ENCODE results near the gene FCER2. TPM values are rescaled to one million over a fixed set of nuclear protein-coding genes. Genes with fewer than 3 reads are reported as not detected.

Gene FCER2
- total and polyA plus RNA-seq, 10 donors, result 26.4 to 121 (median 47.9) TPM

GRCh38 chr19:7661744-7662538, 40.0 kb downstream of the FCER2 start:
- Histone ChIP-seq H3K27ac (no peak overlapping the region), H3K4me1 (peaks cover 0 to 23% (median 15%) of the 10 kb centered on the region in 6 donors), H3K27me3 (replicated peaks in 1 of 7) (peaks cover 0 to 14% (median 0%) of the 10 kb centered on the region in 7 donors), H3K36me3 (no peaks in the 10 kb centered on the region), H3K9me3 (no peaks in the 10 kb centered on the region), H3K4me3 (no peak overlapping the region)
- WGBS, 5 donors, result 78 to 82% (median 78%) methylated on average over 8 of the region's 8 CpGs
- intact Hi-C loops (cut with DNase I; ENCODE audit: low total_unique reads), result no loop called here
- no peak for TF ChIP-seq POLR2AphosphoS5 (IDR thresholded peaks at IDR 0.05)
- no peak for TF ChIP-seq CTCF (IDR thresholded peaks at IDR 0.05 in 8 of 11, conservative IDR thresholded peaks at IDR 0.05 in 3 of 11)
- no peak for DNase-seq

GRCh38 chr19:7658219-7658686, 43.7 kb downstream of the FCER2 start:
- no peak for TF ChIP-seq CTCF (IDR thresholded peaks at IDR 0.05 in 8 of 11, conservative IDR thresholded peaks at IDR 0.05 in 3 of 11)
- no peak for TF ChIP-seq POLR2A (IDR thresholded peaks at IDR 0.05)
- TF ChIP-seq POLR2AphosphoS5 (IDR thresholded peaks at IDR 0.05), result peak in 1 of 3 donors; percentile 18
- Histone ChIP-seq H3K9me3 (no peaks in the 10 kb centered on the region), H3K4me1 (peaks cover 0 to 56% (median 15%) of the 10 kb centered on the region in 6 donors), H3K27ac (peak overlapping the region; percentile 67 to 93 (median 86)), H3K36me3 (no peaks in the 10 kb centered on the region), H3K4me3 (peak overlapping the region in 4 of 8 donors; percentile 15 to 61 (median 22)), H3K27me3 (replicated peaks in 1 of 7) (peaks cover 0 to 1% (median 0%) of the 10 kb centered on the region in 7 donors)
- no peak for DNase-seq
- WGBS, 5 donors, result 26 to 37% (median 31%) methylated on average over 9 of the region's 9 CpGs
- intact Hi-C loops (cut with DNase I; ENCODE audit: low total_unique reads), result no loop called here

- 24 to 53% (median 32%) methylated on average over 13 to 14 of the region's 14 CpGs for WGBS, 5 donors
- H3K4me1 ChIP-seq, result peaks cover 1 to 66% (median 21%) of the 10 kb centered on the region in 6 donors
- no peak for DNase-seq
- H3K4me3 ChIP-seq, result peak overlapping the region in 1 of 8 donors; percentile 61
- no peaks in the 10 kb centered on the region for H3K36me3 ChIP-seq
- peak overlapping the region in 7 of 8 donors; percentile 72 to 93 (median 88) for H3K27ac ChIP-seq
- no peaks in the 10 kb centered on the region for H3K27me3 ChIP-seq (replicated peaks in 1 of 7)
- intact Hi-C loops (cut with DNase I; ENCODE audit: low total_unique reads), result no loop called here
- TF ChIP-seq POLR2A (IDR thresholded peaks at IDR 0.05) (no peak), CTCF (IDR thresholded peaks at IDR 0.05 in 8 of 11, conservative IDR thresholded peaks at IDR 0.05 in 3 of 11) (no peak), POLR2AphosphoS5 (IDR thresholded peaks at IDR 0.05) (no peak)
- H3K9me3 ChIP-seq, result no peaks in the 10 kb centered on the region
These were observed 44.7 kb downstream of the FCER2 start for GRCh38 chr19:7657131-7657751.

GRCh38 chr19:7655581-7655980, 46.4 kb downstream of the FCER2 start:
- Histone ChIP-seq H3K4me3 (peak overlapping the region in 1 of 8 donors; percentile 4), H3K9me3 (no peaks in the 10 kb centered on the region), H3K27me3 (replicated peaks in 1 of 7) (peaks cover 0 to 10% (median 0%) of the 10 kb centered on the region in 7 donors), H3K27ac (peak overlapping the region in 7 of 8 donors; percentile 72 to 93 (median 88)), H3K36me3 (no peaks in the 10 kb centered on the region), H3K4me1 (peaks cover 3 to 78% (median 29%) of the 10 kb centered on the region in 6 donors)
- TF ChIP-seq CTCF (IDR thresholded peaks at IDR 0.05 in 8 of 11, conservative IDR thresholded peaks at IDR 0.05 in 3 of 11) (no peak), POLR2AphosphoS5 (IDR thresholded peaks at IDR 0.05) (peak in 1 of 3 donors; percentile 38)
- DNase-seq, result no peak
- intact Hi-C loops (cut with DNase I; ENCODE audit: low total_unique reads), result no loop called here
- 37 to 60% (median 47%) methylated on average over 8 of the region's 8 CpGs for WGBS, 5 donors
